ENCODE results near the gene EFCAB13.
"Not testable (repeated sequence)": the region's sequence is repeated elsewhere in the genome, so short reads cannot be mapped to it uniquely, and the experiment has no call there.

The EFCAB13 gene

GRCh38 chr17:47332287-47332686, 8.5 kb downstream of the EFCAB13 start:
- DNase-seq, result no peak

- DNase-seq, result no peak
These were observed 11.6 kb downstream of the EFCAB13 start for GRCh38 chr17:47335101-47335936.

- DNase-seq, result no peak
These were observed 14.3 kb downstream of the EFCAB13 start for GRCh38 chr17:47338026-47338425.

- DNase-seq, result peak; percentile 10
These were observed 29.1 kb downstream of the EFCAB13 start for GRCh38 chr17:47352848-47353247.

- DNase-seq, result no peak
These were observed 34.9 kb downstream of the EFCAB13 start for GRCh38 chr17:47358652-47359051.

DNA sequence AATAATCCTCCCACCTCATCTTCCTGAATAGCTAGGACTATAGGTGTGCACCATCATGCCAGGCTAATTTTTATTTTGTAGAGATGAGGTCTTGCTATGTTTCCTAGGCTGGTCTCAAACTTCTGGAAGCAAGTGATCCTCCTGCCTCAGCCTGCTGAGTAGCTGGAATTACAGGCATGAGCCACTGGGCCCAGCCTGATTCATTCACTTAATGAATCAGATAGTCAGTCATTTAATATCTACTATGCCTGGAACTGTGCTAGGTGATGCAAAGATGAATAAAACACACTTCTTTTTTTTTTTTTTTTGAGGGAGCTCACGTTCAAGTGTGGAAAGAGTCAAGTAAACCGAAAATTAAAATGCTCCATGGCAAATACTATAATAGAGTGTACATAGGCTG, 39.4 kb downstream of the EFCAB13 start:
- no peak for DNase-seq

- no peak for DNase-seq
These were observed 43.5 kb downstream of the EFCAB13 start for GRCh38 chr17:47367257-47367656.

- no peak for DNase-seq
These were observed 44.5 kb downstream of the EFCAB13 start for GRCh38 chr17:47368262-47368661.

DNA sequence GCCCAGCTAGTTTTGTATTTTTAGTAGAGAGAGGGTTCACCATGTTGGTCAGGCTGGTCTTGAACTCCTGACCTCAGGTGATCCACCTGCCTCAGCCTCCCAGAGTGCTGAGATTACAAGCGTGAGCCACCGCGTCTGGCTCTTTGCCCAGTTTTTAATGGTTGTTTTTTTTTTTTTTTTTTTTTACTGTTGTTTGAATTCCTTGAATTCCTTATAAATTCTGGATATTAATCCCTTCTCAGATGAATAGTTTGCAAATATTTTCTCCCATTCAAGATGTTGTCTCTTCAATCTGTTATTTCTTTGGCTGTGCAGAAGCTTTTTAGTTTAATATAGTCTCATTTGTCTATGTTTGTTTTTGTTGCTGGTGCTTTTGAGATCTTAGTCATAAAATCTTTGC, 47.1 kb downstream of the EFCAB13 start:
- not testable (repeated sequence) for DNase-seq

GRCh38 chr17:47373002-47373401, 49.2 kb downstream of the EFCAB13 start:
- no peak for DNase-seq

GRCh38 chr17:47376247-47376646, 52.5 kb downstream of the EFCAB13 start:
- DNase-seq, result no peak

DNA sequence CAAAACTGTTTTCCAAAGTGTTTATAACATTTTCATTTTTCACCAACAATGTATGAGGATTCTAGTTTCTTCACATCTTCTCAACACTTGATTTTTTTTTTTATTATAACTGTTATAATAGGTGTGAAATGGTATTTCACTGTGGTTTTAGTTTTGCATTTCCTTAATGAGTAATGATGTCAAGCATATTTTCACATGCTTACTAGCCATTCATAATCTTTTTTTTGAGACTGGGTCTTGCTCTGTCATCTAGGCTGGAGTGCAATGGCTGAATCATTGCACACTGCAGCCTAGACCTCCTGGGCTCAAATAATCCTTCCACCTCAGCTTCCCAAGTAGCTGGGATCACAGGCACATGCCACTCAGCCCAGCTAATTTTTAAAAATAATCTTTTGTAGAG, 65.1 kb downstream of the EFCAB13 start:
- no peak for DNase-seq

GRCh38 chr17:47397532-47398128, 73.9 kb downstream of the EFCAB13 start:
- not testable (repeated sequence) for DNase-seq

- DNase-seq, result no peak
These were observed 76.6 kb downstream of the EFCAB13 start for GRCh38 chr17:47400333-47400732.

DNA sequence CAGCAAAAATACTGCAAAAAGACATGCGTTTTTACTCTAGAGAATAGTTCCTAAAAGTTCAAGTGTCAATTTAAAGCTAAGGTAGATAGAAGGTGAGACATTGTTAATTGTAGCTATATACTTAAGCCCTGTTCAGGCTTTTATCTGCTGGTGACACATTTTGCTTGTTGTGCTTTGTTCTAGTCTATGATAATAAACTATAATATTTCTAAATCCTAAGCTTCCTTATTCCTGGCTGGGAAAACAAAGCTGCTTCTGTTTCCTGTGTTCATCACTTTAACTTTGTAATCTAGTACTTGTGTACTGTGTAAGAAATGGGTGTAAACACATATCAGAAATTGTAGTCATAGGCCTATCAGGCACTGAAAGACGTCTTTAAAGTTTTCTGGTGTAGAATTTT, 77.3 kb downstream of the EFCAB13 start:
- no peak for DNase-seq

DNA sequence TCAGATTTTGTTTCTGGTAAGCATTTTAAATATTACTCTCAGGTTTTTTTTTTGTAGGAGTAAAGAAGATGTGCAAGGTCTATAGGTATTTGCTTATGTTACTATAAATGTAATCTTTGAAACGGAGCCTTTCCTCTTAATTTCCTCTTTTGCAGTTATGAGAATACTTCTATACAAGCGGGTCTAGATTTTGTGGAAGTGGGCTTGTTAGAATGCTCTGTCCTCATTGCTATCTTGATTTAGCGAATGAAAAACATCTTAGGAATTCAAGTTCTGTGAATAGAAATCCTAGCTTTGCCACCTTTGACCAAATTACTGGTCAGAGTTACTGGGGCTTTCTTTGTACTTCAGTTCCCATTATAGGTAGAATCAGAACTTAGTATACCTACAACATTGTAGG, 80.3 kb downstream of the EFCAB13 start:
- no peak for DNase-seq

DNA sequence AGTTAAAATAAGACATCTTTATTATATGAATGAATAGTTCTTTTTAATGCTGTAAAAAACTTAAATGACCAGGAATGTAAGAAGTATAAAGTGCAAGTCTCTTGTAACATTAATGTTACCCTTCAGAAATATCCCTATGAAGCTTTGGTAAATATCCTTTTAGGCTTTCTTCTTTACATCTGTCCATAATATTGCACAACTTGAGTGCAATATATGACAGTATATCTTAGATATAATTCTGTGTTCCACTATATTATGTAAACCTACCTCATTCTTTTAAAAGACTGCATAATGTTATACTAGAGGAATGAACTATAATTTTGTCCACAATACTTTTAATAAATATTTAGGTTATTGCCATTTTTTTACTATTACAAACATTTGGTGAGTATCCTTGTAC, 81.1 kb downstream of the EFCAB13 start:
- DNase-seq, result no peak

GRCh38 chr17:47413872-47414271, 90.1 kb downstream of the EFCAB13 start:
- no peak for DNase-seq

DNA sequence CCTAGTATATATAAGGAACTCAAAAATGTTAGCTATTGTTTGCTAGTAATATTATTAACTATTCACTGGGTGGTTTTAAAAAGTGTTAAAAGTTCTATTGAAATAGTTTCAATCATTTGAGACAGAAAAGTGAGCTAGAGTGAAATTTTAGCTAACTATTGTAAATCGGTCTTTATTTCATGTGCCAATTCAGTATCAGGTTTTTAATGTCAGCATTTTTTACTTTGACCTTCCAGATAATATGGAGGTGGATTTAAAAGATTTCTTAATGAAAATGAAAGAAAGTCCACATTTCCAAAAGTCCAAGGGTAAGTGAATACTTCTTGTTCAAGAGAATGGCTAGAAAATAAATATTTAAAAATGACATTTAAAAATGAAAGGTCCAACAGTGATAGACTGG, 90.9 kb downstream of the EFCAB13 start:
- DNase-seq, result no peak

GRCh38 chr17:47423406-47424295, 99.9 kb downstream of the EFCAB13 start:
- DNase-seq, result no peak

DNA sequence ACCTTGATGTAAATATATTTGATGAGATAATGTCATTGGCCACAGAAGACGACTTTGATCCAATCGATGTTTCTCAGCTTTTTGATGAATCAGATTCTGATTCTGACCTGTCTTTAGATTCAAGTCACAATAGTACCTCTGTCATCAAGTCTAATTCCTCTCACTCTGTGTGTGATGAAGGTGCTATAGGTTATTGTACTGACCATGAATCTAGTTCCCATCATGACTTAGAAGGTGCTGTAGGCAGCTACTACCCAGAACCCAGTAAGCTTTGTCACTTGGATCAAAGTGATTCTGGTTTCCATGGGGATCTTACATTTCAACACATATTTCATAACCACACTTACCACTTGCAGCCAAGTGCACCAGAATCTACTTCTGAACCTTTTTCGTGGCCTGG, 101.5 kb downstream of the EFCAB13 start:
- not testable (repeated sequence) for DNase-seq

DNA sequence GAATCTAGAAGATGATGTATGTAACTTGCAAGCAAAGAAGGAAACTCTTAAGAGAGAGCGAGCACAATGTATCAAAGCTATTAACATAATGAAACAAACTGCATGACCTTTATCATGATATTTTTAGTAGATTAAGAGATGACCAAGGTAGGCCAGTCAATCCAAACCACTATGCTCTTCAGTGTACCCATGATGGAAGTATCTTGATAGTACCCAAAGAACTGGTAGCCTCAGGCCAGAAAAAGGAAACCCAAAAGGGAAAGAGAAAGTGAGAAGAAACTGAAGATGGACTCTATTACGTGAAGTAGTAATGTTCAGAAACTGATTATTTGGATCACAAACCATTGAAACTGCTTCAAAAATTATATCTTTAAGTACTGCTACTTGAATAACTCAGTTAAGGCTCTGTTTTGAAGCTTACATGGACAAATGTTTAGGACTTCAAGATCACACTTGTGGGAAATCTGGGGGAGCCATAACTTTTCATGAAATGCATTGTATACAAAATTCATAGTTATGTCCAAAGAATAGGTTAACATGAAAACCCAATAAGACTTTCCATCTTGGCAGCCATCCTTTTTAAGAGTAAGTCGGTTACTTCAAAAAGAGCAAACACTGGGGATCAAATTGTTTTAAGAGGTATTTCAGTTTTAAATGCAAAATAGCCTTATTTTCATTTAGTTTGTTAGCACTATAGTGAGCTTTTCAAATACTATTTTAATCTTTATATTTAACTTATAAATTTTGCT, 102.3 kb downstream of the EFCAB13 start:
- DNase-seq, result not testable (repeated sequence)

DNA sequence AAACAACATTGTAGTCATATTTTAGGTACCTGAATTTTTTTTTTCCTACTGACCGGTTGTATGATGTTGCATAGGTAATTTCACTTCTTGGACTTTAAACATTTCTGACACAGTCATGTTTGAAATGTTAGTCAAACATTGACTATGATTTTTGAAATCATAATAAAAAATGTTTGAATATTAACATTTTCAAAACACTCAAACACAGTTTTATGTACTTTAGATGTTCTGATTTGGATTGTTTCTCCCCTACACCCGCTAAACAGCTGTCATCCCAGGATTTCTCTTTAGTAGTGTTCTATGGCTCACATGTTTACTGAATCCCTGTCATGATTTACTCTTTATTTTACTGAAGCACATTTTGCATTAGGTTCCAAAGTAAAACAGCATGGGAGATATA, 104.2 kb downstream of the EFCAB13 start:
- no peak for DNase-seq
